Measurements from ENCODE around the gene CYP3A4. TPM values are rescaled to one million over a fixed set of nuclear protein-coding genes. Genes with fewer than 3 reads are reported as not detected.
"Not testable (repeated sequence)": the region's sequence is repeated elsewhere in the genome, so short reads cannot be mapped to it uniquely, and the experiment has no call there.

Gene CYP3A4
- total RNA-seq, 3 donors from 2014 or later (not counting 1 experiment from before 2014, with no cell fraction given), result not detected

GRCh38 chr7:99786726-99787335 lies 2.8 kb upstream of the CYP3A4 start:
- Mint-ChIP-seq H3K27ac (peak overlapping the region; percentile 35 to 86), H3K27me3 (ENCODE audit: low read depth in 2 of 2) (peaks cover 6 to 16% of the 10 kb centered on the region in 2 donors), H3K4me3 (no peak overlapping the region), H3K36me3 (no peaks in the 10 kb centered on the region), H3K9me3 (no peaks in the 10 kb centered on the region), H3K4me1 (peaks cover 37 to 49% of the 10 kb centered on the region in 2 donors)
- Histone ChIP-seq H3K4me1 (ENCODE audit: control insufficient read depth, insufficient read depth, low read length) (peaks cover 16% of the 10 kb centered on the region), H3K27me3 (ENCODE audit: control insufficient read depth, insufficient read depth, low read length) (no peaks in the 10 kb centered on the region), H3K36me3 (ENCODE audit: control insufficient read depth, insufficient read depth, low read length) (no peaks in the 10 kb centered on the region), H3K9me3 (ENCODE audit: control insufficient read depth, insufficient read depth, low read length) (no peaks in the 10 kb centered on the region), H3K27ac (ENCODE audit: low read length) (no peak overlapping the region), H3K4me3 (ENCODE audit: low read length) (no peak overlapping the region)
- 89% methylated on average over 3 of the region's 3 CpGs for WGBS (ENCODE audit: insufficient coverage)
- ATAC-seq (peak in 1 of 3 donors; percentile 31), DNase-seq (no peak)
- no peak for TF ChIP-seq CTCF (IDR thresholded peaks at IDR 0.05)
- intact Hi-C loops (cut with micrococcal nuclease), result no loop called here

- H3K27ac Mint-ChIP-seq; ATAC-seq; DNase-seq; intact Hi-C loops (cut with micrococcal nuclease); H3K9me3 Mint-ChIP-seq; H3K27ac ChIP-seq (ENCODE audit: low read length); H3K9me3 ChIP-seq (ENCODE audit: control insufficient read depth, insufficient read depth, low read length); H3K36me3 Mint-ChIP-seq; H3K36me3 ChIP-seq (ENCODE audit: control insufficient read depth, insufficient read depth, low read length); H3K27me3 ChIP-seq (ENCODE audit: control insufficient read depth, insufficient read depth, low read length); H3K4me3 ChIP-seq (ENCODE audit: low read length); H3K4me3 Mint-ChIP-seq: not testable (repeated sequence)
- 89% methylated on average over 3 of the region's 3 CpGs for WGBS (ENCODE audit: insufficient coverage)
- Mint-ChIP-seq H3K4me1 (peaks cover 37 to 49% of the 10 kb centered on the region in 2 donors), H3K27me3 (ENCODE audit: low read depth in 2 of 2) (peaks cover 10 to 24% of the 10 kb centered on the region in 2 donors)
- H3K4me1 ChIP-seq (ENCODE audit: control insufficient read depth, insufficient read depth, low read length), result peaks cover 16% of the 10 kb centered on the region
Observed at GRCh38 chr7:99785654-99786053, 1.7 kb upstream of the CYP3A4 start.

- Histone ChIP-seq H3K9me3 (ENCODE audit: control insufficient read depth, insufficient read depth, low read length) (no peaks in the 10 kb centered on the region), H3K27ac (ENCODE audit: low read length) (no peak overlapping the region), H3K4me3 (ENCODE audit: low read length) (no peak overlapping the region), H3K27me3 (ENCODE audit: control insufficient read depth, insufficient read depth, low read length) (no peaks in the 10 kb centered on the region), H3K36me3 (ENCODE audit: control insufficient read depth, insufficient read depth, low read length) (no peaks in the 10 kb centered on the region), H3K4me1 (ENCODE audit: control insufficient read depth, insufficient read depth, low read length) (no peaks in the 10 kb centered on the region)
- ATAC-seq (no peak), DNase-seq (no peak)
- Mint-ChIP-seq H3K36me3 (no peaks in the 10 kb centered on the region), H3K27ac (no peak overlapping the region), H3K4me1 (peaks cover 11 to 15% of the 10 kb centered on the region in 2 donors), H3K4me3 (no peak overlapping the region), H3K27me3 (ENCODE audit: low read depth in 2 of 2) (peaks cover 12 to 40% of the 10 kb centered on the region in 2 donors), H3K9me3 (no peaks in the 10 kb centered on the region)
- intact Hi-C loops (cut with micrococcal nuclease), result no loop called here
- no peak for TF ChIP-seq CTCF (IDR thresholded peaks at IDR 0.05)
- 90% methylated on average over 3 of the region's 5 CpGs for WGBS (ENCODE audit: insufficient coverage)
Observed at GRCh38 chr7:99782012-99782953, 1.7 kb downstream of the CYP3A4 start.

- Histone ChIP-seq H3K4me3 (ENCODE audit: low read length) (no peak overlapping the region), H3K4me1 (ENCODE audit: control insufficient read depth, insufficient read depth, low read length) (no peaks in the 10 kb centered on the region), H3K27me3 (ENCODE audit: control insufficient read depth, insufficient read depth, low read length) (no peaks in the 10 kb centered on the region), H3K27ac (ENCODE audit: low read length) (no peak overlapping the region), H3K9me3 (ENCODE audit: control insufficient read depth, insufficient read depth, low read length) (no peaks in the 10 kb centered on the region), H3K36me3 (ENCODE audit: control insufficient read depth, insufficient read depth, low read length) (no peaks in the 10 kb centered on the region)
- DNase-seq (no peak), ATAC-seq (no peak)
- Mint-ChIP-seq H3K27ac (no peak overlapping the region), H3K36me3 (no peaks in the 10 kb centered on the region), H3K9me3 (no peaks in the 10 kb centered on the region), H3K4me3 (no peak overlapping the region), H3K27me3 (ENCODE audit: low read depth in 2 of 2) (peaks cover 21 to 45% of the 10 kb centered on the region in 2 donors), H3K4me1 (peaks cover 0 to 5% of the 10 kb centered on the region in 2 donors)
- intact Hi-C loops (cut with micrococcal nuclease), result no loop called here
- TF ChIP-seq CTCF (IDR thresholded peaks at IDR 0.05), result no peak
- 95% methylated on average over 1 of the region's 1 CpG for WGBS (ENCODE audit: insufficient coverage)
Observed at GRCh38 chr7:99780588-99780987, 3.4 kb downstream of the CYP3A4 start.

Measured in natural killer cell (primary cell).